Prostate gland (tissue), 2 donors: Measurements from ENCODE around the gene KIAA1191. TPM values are rescaled to one million over a fixed set of nuclear protein-coding genes. Genes with fewer than 3 reads are reported as not detected.

ENCODE experiments used
- DNase-seq: peaks from one replicate; pipeline ENCODE4 v3.0.0-alpha.2; 2019; ENCODE audit warnings: low spot score
- H3K27ac ChIP-seq, 2 donors: fragments of 200-600 bp; sonication (generic); 2 replicates each; pipeline ENCODE4 v1.5.1; 2017 to 2019
- H3K27me3 ChIP-seq: fragments of 200-600 bp; sonication (generic); replicated peaks from 2 replicates; pipeline ENCODE4 v1.5.1; 2019; ENCODE audit not compliant: insufficient read depth
- H3K36me3 ChIP-seq, 2 donors: fragments of 200-600 bp; sonication (generic); 1 replicate in 1 of 2; 2 replicates in 1 of 2; pipeline versions ENCODE4 v1.5.1 to v1.8.1; 2017 to 2019
- H3K4me1 ChIP-seq: fragments of 200-600 bp; sonication (generic); replicated peaks from 2 replicates; pipeline ENCODE4 v1.5.1; 2019
- H3K4me3 ChIP-seq, 2 donors: fragments of 200-600 bp; sonication (generic); 2 replicates each; pipeline ENCODE4 v1.5.1; 2017 to 2019
- H3K9me3 ChIP-seq: fragments of 200-600 bp; sonication (generic); 2 replicates; pipeline ENCODE4 v1.5.1; 2017
- CTCF ChIP-seq, 4 experiments: fragments of 200-600 bp in 2 of 4; fragments of 450-650 bp in 2 of 4; sonication (generic) in 2 of 4; IDR thresholded peaks; 1 replicate in 3 of 4; 2 replicates in 1 of 4; pipeline ENCODE4 v1.5.1; 2016 to 2019; ENCODE audit warnings: antibody characterized with exemption in 4 of 4, mild to moderate bottlenecking in 2 of 4, moderate library complexity in 2 of 4
- POLR2A ChIP-seq: fragments of 450-650 bp; IDR thresholded peaks from one replicate; pipeline ENCODE4 v1.6.1; 2016; ENCODE audit warnings: antibody characterized with exemption, mild to moderate bottlenecking
- POLR2AphosphoS5 ChIP-seq: sonication (generic); formaldehyde crosslinking; IDR thresholded peaks from one replicate; pipeline ENCODE4 v1.6.1; 2017; ENCODE audit warnings: antibody characterized with exemption
- WGBS: methylation state at CpG from one replicate; pipeline ENCODE4 v1.1.5; 2018; 5-methylcytosine and 5-hydroxymethylcytosine counted together
- intact Hi-C: fragments of 100-400 bp; cut with DNase I; formaldehyde crosslinking; loops from one replicate; pipeline ENCODE4 v1.14.2; 2022
- total RNA-seq, 2 donors: library from RNA; depleted of rRNA; stranded (reverse); fragments of >200 nt; gene quantifications; one replicate each; pipeline ENCODE4 v1.1.0, GENCODE V29; 2016

Gene KIAA1191
- total RNA-seq, 2 donors from 2014 or later = 107 to 119 TPM

GRCh38 chr5:176392526-176392925 is 31.0 kb upstream of the KIAA1191 start:
- TF ChIP-seq POLR2A = no peak
- no peak for TF ChIP-seq CTCF (IDR thresholded peaks at IDR 0.05)
- TF ChIP-seq POLR2AphosphoS5 = no peak
- no peak overlapping the region for H3K4me3 ChIP-seq
- H3K4me1 ChIP-seq = no peaks in the 10 kb centered on the region
- no peaks in the 10 kb centered on the region for H3K36me3 ChIP-seq
- 88% methylated on average over 11 of the region's 11 CpGs for WGBS
- intact Hi-C loops = no loop called here
- no peak overlapping the region for H3K27ac ChIP-seq
- H3K27me3 ChIP-seq = no peaks in the 10 kb centered on the region
- DNase-seq = no peak
- H3K9me3 ChIP-seq = no peaks in the 10 kb centered on the region

- no peak overlapping the region for H3K4me3 ChIP-seq
- WGBS = 89% methylated on average over 4 of the region's 4 CpGs
- H3K4me1 ChIP-seq = no peaks in the 10 kb centered on the region
- no peak for DNase-seq
- TF ChIP-seq POLR2AphosphoS5 (no peak), POLR2A (no peak), CTCF (IDR thresholded peaks at IDR 0.05) (no peak)
- H3K27me3 ChIP-seq = no peaks in the 10 kb centered on the region
- H3K27ac ChIP-seq = no peak overlapping the region
- intact Hi-C loops = no loop called here
- no peaks in the 10 kb centered on the region for H3K9me3 ChIP-seq
- H3K36me3 ChIP-seq = no peaks in the 10 kb centered on the region
Observed at GRCh38 chr5:176391999-176392398, 30.4 kb upstream of the KIAA1191 start.

GRCh38 chr5:176391479-176391878 is 29.9 kb upstream of the KIAA1191 start:
- no peak for DNase-seq
- no peaks in the 10 kb centered on the region for H3K4me1 ChIP-seq
- no peak overlapping the region for H3K4me3 ChIP-seq
- H3K27ac ChIP-seq = no peak overlapping the region
- H3K9me3 ChIP-seq = no peaks in the 10 kb centered on the region
- 88% methylated on average over 4 of the region's 4 CpGs for WGBS
- no peaks in the 10 kb centered on the region for H3K36me3 ChIP-seq
- TF ChIP-seq CTCF (IDR thresholded peaks at IDR 0.05) (no peak), POLR2A (no peak), POLR2AphosphoS5 (no peak)
- intact Hi-C loops = no loop called here
- H3K27me3 ChIP-seq = no peaks in the 10 kb centered on the region

GRCh38 chr5:176389135-176390123 is 27.9 kb upstream of the KIAA1191 start:
- intact Hi-C loops = no loop called here
- no peak for DNase-seq
- Histone ChIP-seq H3K4me1 (no peaks in the 10 kb centered on the region), H3K4me3 (peak overlapping the region; percentile 60 to 72), H3K27me3 (no peaks in the 10 kb centered on the region), H3K9me3 (no peaks in the 10 kb centered on the region), H3K27ac (peak overlapping the region; percentile 94 to 95), H3K36me3 (no peaks in the 10 kb centered on the region)
- no peak for TF ChIP-seq POLR2AphosphoS5
- peak; percentile 83 for TF ChIP-seq POLR2A
- WGBS = 39% methylated on average over 30 of the region's 41 CpGs

GRCh38 chr5:176388444-176389134 is 27.0 kb upstream of the KIAA1191 start, which contains the start of the genes HIGD2A and NOP16:
Gene HIGD2A (plus strand): TSS chr5:176388751. CDS start chr5:176388820, 69 bp downstream.
Gene NOP16 (minus strand): TSS chr5:176388598. CDS start chr5:176388539, 59 bp downstream.
- H3K4me3 ChIP-seq = peak within 1 kb of the TSS; percentile 60 to 72
- DNase-seq = peak; percentile 98
- TF ChIP-seq POLR2AphosphoS5 (peak; percentile 96), POLR2A (no peak), CTCF (IDR thresholded peaks at IDR 0.05) (peak in 3 of 4 experiments; percentile 9 to 50 (median 23))
- no peaks in the 10 kb centered on the region for H3K9me3 ChIP-seq
- H3K36me3 ChIP-seq = peaks cover 0 to under 1% of the 10 kb centered on the region in 2 donors
- H3K27me3 ChIP-seq = no peaks in the 10 kb centered on the region
- H3K4me1 ChIP-seq = no peaks in the 10 kb centered on the region
- WGBS = under 1% methylated on average over 47 of the region's 47 CpGs
- intact Hi-C loops = no loop called here
- H3K27ac ChIP-seq = peak within 1 kb of the TSS; percentile 94 to 95
